ENCODE results near the gene SPTSSA.
"Not testable (repeated sequence)": the region's sequence is repeated elsewhere in the genome, so short reads cannot be mapped to it uniquely, and the experiment has no call there.

Gene SPTSSA

DNA sequence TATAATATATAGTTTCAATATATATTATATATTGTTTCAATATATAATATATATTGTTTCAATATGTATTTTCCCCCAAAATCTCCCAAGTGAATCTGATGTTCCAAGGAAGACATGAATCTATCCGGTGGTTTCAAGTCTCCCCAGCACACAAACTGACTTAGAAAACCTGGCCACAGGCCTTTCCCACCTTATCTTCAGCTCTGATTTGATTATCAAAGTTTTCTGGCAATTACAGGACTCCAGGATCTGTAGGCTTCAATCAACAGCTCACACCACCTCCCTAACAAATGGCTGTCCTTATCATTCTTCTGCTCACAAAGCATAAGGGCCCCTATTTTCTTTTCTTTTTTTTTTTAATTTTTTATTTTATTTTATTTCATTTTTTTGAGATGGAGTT, 22.7 kb upstream of the SPTSSA start:
- H3K9ac ChIP-seq (ENCODE audit: low read depth, low read length) = no peak overlapping the region
- no peaks in the 10 kb centered on the region for H3K9me3 ChIP-seq (ENCODE audit: control insufficient read depth, insufficient read depth, low read length)
- peaks cover 13% of the 10 kb centered on the region; the same call in 1 of the 2 replicates for H3K4me1 ChIP-seq (ENCODE audit: insufficient read depth, low read length)
- no peaks in the 10 kb centered on the region for H3K36me3 ChIP-seq (ENCODE audit: insufficient read depth, low read length)

DNA sequence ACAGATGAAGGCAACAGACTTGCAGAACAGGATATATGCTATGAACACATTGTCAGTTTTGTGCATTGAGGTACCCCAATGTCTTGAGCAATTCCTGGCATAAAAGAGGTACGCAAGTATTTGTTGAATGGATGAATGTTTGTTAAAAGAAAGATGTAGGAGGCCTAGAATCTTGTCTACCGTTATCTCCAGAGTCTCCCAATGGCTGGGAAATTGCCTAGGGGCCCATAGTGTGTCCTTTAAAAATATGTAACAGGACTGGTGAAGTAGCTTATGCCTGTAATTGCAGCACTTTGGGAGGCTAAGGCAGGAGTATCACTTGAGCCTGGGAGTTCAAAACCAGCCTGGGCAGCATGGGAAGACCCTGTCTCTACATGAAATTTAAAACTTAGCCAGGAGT, 20.4 kb upstream of the SPTSSA start:
- no peaks in the 10 kb centered on the region for H3K36me3 ChIP-seq (ENCODE audit: insufficient read depth, low read length)
- peaks cover 13% of the 10 kb centered on the region; the same call in 1 of the 2 replicates for H3K4me1 ChIP-seq (ENCODE audit: insufficient read depth, low read length)
- H3K9ac ChIP-seq (ENCODE audit: low read depth, low read length) = no peak overlapping the region
- no peaks in the 10 kb centered on the region for H3K9me3 ChIP-seq (ENCODE audit: control insufficient read depth, insufficient read depth, low read length)

DNA sequence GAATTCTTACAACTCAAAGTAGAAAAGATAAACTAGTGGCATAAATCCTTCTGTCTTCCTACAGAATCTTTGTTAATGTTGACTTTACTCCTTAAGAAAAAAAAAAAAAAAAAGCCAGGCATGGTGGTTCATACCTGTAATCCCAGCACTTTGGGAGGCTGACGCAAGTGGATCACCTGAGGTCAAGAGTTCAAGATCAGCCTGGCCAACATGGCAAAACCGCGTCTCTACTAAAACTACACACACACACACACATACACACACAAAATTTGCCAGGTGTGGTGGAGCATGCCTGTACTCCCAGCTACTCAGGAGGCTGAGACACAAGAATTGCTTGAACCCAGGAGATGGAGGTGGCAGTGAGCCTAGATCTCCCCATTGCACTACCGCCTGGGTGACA, 17.7 kb upstream of the SPTSSA start:
- no peaks in the 10 kb centered on the region for H3K9me3 ChIP-seq (ENCODE audit: control insufficient read depth, insufficient read depth, low read length)
- peaks cover 13% of the 10 kb centered on the region; the same call in 1 of the 2 replicates for H3K4me1 ChIP-seq (ENCODE audit: insufficient read depth, low read length)
- H3K9ac ChIP-seq (ENCODE audit: low read depth, low read length) = no peak overlapping the region
- H3K36me3 ChIP-seq (ENCODE audit: insufficient read depth, low read length) = no peaks in the 10 kb centered on the region

DNA sequence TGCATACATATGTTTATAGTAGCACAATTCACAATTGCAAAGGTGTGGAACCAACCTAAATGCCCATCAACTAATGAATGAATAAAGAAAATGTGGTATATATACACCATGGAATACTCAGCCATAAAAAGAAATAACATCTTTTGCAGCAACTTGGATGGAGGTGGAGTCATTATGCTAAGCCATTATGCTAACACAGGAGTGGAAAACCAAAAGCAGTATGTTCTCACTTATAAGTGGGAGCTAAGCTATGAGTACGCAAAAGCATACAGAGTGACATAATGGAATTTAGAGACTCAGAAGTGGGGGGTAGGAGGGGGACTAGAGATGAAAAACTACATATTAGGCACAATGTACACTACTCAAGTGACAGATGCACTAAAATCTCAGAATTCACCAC, 16.2 kb upstream of the SPTSSA start:
- Histone ChIP-seq H3K4me1 (ENCODE audit: insufficient read depth, low read length) (peaks cover 10% of the 10 kb centered on the region; the same call in 1 of the 2 replicates), H3K9ac (ENCODE audit: low read depth, low read length) (no peak overlapping the region), H3K36me3 (ENCODE audit: insufficient read depth, low read length) (no peaks in the 10 kb centered on the region), H3K9me3 (ENCODE audit: control insufficient read depth, insufficient read depth, low read length) (no peaks in the 10 kb centered on the region)

DNA sequence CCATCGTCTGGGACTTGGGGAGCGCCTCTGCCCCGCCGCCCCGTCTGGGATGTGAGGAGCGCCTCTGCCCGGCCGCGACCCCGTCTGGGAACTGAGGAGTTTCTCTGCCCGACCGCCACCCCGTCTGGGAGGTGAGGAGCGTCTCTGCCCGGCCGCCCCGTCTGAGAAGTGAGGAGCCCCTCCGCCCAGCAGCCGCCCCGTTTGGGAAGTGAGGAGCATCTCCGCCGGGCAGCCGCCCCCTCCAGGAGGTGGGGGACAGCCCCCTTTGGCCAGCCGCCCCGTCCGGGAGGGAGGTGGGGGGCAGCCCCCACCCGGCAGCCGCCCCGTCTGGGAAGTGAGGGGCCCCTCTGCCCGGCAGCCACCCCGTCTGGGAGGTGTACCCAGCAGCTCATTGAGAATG, 14.0 kb upstream of the SPTSSA start:
- H3K36me3 ChIP-seq (ENCODE audit: insufficient read depth, low read length); H3K4me1 ChIP-seq (ENCODE audit: insufficient read depth, low read length); H3K9me3 ChIP-seq (ENCODE audit: control insufficient read depth, insufficient read depth, low read length); H3K9ac ChIP-seq (ENCODE audit: low read depth, low read length): not testable (repeated sequence)

DNA sequence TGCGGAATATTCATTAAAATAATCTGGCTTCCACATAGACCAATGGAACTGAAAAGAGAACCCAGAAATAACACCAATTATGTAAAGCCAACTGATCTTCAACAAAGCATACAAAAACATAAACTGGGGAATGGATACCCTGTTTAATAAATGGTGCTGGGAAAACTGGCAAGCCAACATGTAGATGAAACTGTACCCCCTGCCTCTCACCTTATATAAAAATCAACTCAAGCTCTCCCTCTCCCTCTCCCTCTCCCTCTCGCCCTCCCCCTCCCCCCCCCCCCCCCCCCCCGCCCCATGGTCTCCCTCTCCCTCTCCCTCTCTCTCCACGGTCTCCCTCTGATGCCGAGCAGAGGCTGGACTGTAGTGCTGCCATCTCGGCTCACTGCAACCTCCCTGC, 13.1 kb upstream of the SPTSSA start:
- H3K4me1 ChIP-seq (ENCODE audit: insufficient read depth, low read length) = no peaks in the 10 kb centered on the region; the same call in none of the 2 replicates
- no peaks in the 10 kb centered on the region for H3K36me3 ChIP-seq (ENCODE audit: insufficient read depth, low read length)
- no peak overlapping the region for H3K9ac ChIP-seq (ENCODE audit: low read depth, low read length)
- H3K9me3 ChIP-seq (ENCODE audit: control insufficient read depth, insufficient read depth, low read length) = no peaks in the 10 kb centered on the region

DNA sequence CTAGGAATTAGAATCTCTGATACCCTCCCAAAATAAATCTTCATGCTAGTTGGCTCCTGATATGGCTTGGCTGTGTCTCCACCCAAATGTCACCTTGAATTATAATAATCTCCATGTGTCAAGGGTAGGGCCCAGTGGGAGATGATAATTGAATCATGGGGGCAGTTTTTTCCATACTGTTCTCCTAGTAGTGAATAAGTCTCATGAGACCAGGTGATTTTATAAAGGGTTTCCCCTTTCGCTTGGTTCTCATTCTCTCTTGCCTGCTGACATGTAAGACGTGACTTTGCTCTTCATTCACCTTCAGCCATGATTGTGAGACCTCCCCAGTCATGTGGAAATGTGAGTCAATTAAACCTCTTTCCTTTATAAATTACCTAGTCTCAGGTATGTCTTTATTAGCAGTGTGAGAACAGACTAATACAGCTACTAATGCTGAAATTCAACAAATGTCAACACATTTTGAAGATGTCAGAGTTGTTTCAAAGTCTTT, 12.2 kb upstream of the SPTSSA start:
- H3K4me1 ChIP-seq (ENCODE audit: insufficient read depth, low read length) = no peaks in the 10 kb centered on the region; the same call in none of the 2 replicates
- H3K9me3 ChIP-seq (ENCODE audit: control insufficient read depth, insufficient read depth, low read length) = no peaks in the 10 kb centered on the region
- H3K9ac ChIP-seq (ENCODE audit: low read depth, low read length) = no peak overlapping the region
- H3K36me3 ChIP-seq (ENCODE audit: insufficient read depth, low read length) = no peaks in the 10 kb centered on the region

DNA sequence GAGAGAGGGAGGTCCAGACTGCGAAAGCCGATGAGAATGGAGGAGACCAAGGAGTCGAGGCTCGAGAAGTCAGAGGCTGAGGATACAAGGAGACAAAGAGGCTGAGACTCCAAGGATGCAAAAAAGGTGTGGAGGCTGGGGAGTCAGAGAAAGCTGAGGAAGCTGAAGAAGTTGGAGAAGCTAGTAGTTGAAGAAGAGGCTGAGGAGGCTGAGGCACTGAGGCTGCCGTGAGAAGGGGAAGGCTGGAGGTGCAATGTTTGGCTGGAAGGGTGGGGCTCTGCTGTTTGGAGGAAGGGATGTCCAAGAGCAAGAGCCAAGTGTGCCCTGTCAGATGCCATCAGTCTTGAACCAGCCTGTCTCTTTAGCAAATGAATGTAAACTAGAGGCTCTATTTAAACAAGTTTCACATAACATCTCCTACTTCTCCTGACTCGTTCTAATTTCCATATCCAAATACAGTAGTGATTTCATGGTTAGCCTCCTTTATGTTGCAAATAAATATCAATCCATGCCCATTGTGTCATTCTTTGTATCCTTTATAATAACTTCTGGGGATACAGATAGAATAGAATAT, 10.8 kb upstream of the SPTSSA start:
- Histone ChIP-seq H3K9me3 (ENCODE audit: control insufficient read depth, insufficient read depth, low read length) (no peaks in the 10 kb centered on the region), H3K36me3 (ENCODE audit: insufficient read depth, low read length) (no peaks in the 10 kb centered on the region), H3K4me1 (ENCODE audit: insufficient read depth, low read length) (peaks cover 4% of the 10 kb centered on the region), H3K9ac (ENCODE audit: low read depth, low read length) (no peak overlapping the region)

DNA sequence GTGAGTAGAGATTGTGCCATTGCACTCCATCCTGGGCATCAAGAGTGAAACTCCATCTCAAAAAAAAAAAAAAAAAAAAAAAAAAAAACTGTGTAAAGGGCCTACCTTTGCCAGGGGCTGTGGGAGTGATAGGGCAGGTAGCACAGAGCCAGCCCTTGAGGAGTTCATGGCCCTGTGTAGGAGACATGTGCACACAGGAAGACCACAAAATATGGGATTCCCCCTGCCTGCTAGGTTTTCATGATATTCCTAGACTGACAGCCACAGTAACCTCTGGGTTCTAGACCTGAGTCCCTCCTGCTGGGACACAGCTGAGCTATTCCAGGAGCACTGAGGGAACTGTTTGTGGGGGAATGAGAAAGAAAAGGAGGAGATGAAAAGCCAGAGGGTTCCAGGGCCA, 8.3 kb upstream of the SPTSSA start:
- H3K9me3 ChIP-seq (ENCODE audit: control insufficient read depth, insufficient read depth, low read length) = no peaks in the 10 kb centered on the region
- no peaks in the 10 kb centered on the region for H3K36me3 ChIP-seq (ENCODE audit: insufficient read depth, low read length)
- no peak overlapping the region for H3K9ac ChIP-seq (ENCODE audit: low read depth, low read length)
- H3K4me1 ChIP-seq (ENCODE audit: insufficient read depth, low read length) = peaks cover 4% of the 10 kb centered on the region

DNA sequence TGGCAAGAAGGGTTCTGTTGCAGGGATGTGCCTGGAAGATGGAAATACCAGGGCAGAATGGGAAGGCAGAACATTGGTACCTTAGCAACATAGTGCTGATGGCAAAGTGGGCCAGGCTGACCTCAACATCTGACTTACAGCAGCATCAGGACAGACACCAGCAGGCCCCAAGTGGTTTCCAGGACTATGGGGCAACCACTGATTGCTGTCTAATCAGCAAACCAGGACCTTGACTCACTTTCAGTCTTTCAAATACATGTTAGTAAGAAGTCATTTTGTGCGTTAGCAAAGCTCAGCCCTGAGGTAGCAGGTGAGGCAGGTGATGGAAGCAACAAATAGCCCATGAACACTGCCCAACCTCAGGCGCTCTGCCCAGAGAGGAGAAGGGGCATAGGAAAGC, 4.7 kb upstream of the SPTSSA start:
- Histone ChIP-seq H3K4me1 (ENCODE audit: insufficient read depth, low read length) (peaks cover 4% of the 10 kb centered on the region; the same call in 1 of the 2 replicates), H3K9ac (ENCODE audit: low read depth, low read length) (no peak overlapping the region), H3K36me3 (ENCODE audit: insufficient read depth, low read length) (no peaks in the 10 kb centered on the region), H3K9me3 (ENCODE audit: control insufficient read depth, insufficient read depth, low read length) (no peaks in the 10 kb centered on the region)

DNA sequence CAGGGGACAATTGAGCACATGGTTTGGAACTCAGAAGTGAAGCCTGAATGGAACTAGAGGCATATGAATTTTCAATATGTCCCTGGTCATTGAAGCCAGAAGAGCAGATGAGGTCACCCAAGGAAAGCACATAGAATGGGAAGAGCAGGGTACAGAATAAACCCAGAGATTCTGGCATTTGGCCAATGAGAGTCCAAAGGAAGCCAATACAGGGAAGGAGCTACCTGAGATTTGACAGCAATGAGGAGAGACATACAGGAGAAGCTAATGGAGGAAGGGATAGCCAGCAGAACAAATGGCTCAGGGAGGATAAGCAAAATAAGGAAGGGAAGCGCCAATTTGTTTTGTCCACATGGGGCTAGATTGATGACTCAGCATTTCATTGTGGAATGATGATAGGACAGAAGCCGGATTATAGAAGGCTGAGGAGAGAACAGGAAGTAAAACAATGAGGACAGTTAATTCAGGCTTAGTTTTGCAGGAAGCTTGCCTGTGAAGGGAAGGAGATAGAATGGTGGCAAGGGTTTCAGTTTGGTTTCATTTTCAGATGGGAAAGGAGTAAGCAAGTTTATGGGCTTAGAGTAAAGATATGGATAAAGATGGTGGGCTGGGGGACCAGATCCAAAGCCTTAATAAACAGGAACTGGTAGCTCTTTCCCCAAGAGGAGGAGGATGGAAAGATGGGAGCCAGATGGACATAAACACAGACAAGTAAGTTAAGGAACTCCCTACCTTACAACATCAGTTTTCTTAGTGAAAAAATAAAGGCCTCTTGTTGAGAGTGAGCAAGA, 3.2 kb upstream of the SPTSSA start:
- Histone ChIP-seq H3K9me3 (ENCODE audit: control insufficient read depth, insufficient read depth, low read length) (no peaks in the 10 kb centered on the region), H3K36me3 (ENCODE audit: insufficient read depth, low read length) (no peaks in the 10 kb centered on the region), H3K4me1 (ENCODE audit: insufficient read depth, low read length) (peaks cover 4% of the 10 kb centered on the region; the same call in 1 of the 2 replicates), H3K9ac (ENCODE audit: low read depth, low read length) (no peak overlapping the region)

DNA sequence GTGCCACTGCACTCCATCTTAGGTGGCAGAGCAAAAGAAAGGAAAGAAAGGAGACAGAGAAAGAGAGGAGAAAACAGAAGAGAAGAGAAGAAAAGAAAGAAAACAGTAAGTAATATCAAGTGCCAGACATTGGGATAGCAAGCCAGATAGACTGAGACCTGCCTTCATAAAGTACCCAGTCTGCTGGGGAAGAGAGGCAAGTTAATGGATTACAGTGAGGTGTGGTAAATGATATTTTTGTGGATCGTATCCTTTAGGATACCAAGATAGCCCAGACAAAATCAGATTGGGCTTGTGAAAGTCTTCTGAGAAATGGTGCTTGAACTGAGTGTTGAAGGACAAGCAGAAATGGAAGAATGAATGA, 1.5 kb upstream of the SPTSSA start:
- no peaks in the 10 kb centered on the region for H3K4me1 ChIP-seq (ENCODE audit: insufficient read depth, low read length)
- H3K9me3 ChIP-seq (ENCODE audit: control insufficient read depth, insufficient read depth, low read length) = no peaks in the 10 kb centered on the region
- H3K9ac ChIP-seq (ENCODE audit: low read depth, low read length) = no peak overlapping the region
- no peaks in the 10 kb centered on the region for H3K36me3 ChIP-seq (ENCODE audit: insufficient read depth, low read length)

DNA sequence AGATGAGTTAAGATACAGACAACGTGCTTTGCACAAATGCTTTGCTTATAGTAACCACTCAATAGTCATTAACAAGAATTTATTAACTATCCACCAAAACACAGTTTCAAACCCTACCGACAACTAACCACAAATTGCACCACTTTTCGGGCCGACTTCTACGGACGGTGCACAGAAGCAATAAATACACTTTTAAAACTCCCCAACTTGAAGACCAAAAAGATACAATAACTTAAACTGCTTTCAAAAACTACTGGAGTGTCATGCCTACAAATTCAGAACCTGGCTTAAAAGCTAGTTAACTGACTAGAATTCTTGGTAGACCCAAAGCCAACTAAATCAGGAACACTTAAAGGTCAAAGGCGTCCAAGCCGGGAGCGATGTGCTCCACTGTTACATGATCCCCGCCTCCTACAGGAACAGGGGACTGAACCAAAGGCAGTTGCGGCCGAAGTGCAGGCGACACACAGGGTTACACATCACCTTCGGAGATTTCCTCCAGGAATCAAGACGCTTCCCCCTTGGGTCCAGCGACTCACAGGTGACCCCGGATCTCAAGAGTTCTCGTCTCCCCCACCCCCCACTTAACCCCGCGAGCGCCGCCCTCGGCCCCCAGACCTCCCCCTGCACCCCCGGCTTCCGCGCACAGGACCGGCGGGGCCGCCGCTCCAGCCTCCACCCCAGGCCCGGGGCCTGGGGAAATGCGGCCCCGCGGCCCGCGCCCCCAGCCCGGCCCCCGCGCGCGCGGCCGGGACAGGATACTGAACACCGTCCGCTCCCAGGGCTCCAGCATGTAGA, 507 bp downstream of the SPTSSA start:
- Histone ChIP-seq H3K9ac (ENCODE audit: low read depth, low read length) (peak overlapping the region; percentile 84), H3K9me3 (ENCODE audit: control insufficient read depth, insufficient read depth, low read length) (no peaks in the 10 kb centered on the region), H3K36me3 (ENCODE audit: insufficient read depth, low read length) (no peaks in the 10 kb centered on the region), H3K4me1 (ENCODE audit: insufficient read depth, low read length) (no peaks in the 10 kb centered on the region)

DNA sequence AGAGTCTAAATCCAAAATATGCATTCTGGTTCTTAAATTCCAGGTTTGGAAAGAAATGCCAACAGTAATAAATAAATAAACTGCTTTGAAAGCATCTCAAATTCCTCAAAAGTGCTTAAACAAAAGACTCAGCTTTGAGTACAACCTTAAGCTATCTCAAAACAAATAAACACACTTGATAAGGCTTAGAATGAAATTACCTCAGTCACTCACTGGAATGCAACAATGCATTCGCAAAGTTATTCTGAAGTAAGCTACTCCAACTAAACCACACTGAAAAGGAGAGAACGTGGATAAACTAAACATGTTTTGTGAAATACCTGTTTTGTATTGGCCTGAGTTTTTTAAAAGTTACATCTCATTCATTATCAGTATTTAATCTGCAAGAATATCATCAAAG, 1.2 kb downstream of the SPTSSA start:
- Histone ChIP-seq H3K4me1 (ENCODE audit: insufficient read depth, low read length) (no peaks in the 10 kb centered on the region), H3K9ac (ENCODE audit: low read depth, low read length) (peak overlapping the region; percentile 84), H3K36me3 (ENCODE audit: insufficient read depth, low read length) (no peaks in the 10 kb centered on the region), H3K9me3 (ENCODE audit: control insufficient read depth, insufficient read depth, low read length) (no peaks in the 10 kb centered on the region)

Measured in ES-I3 (cell line).